Neural cell (in vitro differentiated cells): ENCODE results near the gene ADAMTS2. TPM values are rescaled to one million over a fixed set of nuclear protein-coding genes. Genes with fewer than 3 reads are reported as not detected.

ENCODE experiments used
- H2AFZ ChIP-seq: fragments of 200-600, 300-800 bp; sonication (generic), shearing (Covaris generic); 2 replicates; pipeline ENCODE4 v1.6.0; 2014; ENCODE audit warnings: low read depth, mild to moderate bottlenecking, antibody characterized with exemption, low read length, moderate library complexity
- H3F3A ChIP-seq: fragments of 200-600 bp; shearing (Covaris generic); 2 replicates; pipeline ENCODE4 v1.6.1; 2016; ENCODE audit warnings: mild to moderate bottlenecking, moderate library complexity, mixed read lengths, antibody characterized with exemption, low read length; ENCODE audit not compliant: insufficient read depth, poor library complexity, severe bottlenecking
- H3K27ac ChIP-seq: fragments of 200-600, 300-800 bp; sonication (generic), shearing (Covaris generic); 2 replicates; pipeline ENCODE4 v1.5.1; 2014; ENCODE audit warnings: mild to moderate bottlenecking, low read length, moderate library complexity
- H3K27me3 ChIP-seq: fragments of 300-800, 200-600 bp; sonication (generic), shearing (Covaris generic); 2 replicates; pipeline ENCODE4 v1.6.0; 2014; ENCODE audit warnings: mild to moderate bottlenecking, low read depth, low read length, moderate library complexity; ENCODE audit not compliant: insufficient read depth
- H3K36me3 ChIP-seq: fragments of 300-800, 200-600 bp; sonication (generic), shearing (Covaris generic); 2 replicates; pipeline ENCODE4 v1.5.1; 2014; ENCODE audit warnings: mild to moderate bottlenecking, antibody characterized with exemption, low read length, moderate library complexity; ENCODE audit not compliant: insufficient read depth
- H3K4me2 ChIP-seq: fragments of 300-800, 200-600 bp; sonication (generic), shearing (Covaris generic); 2 replicates; pipeline ENCODE4 v1.6.0; 2014; ENCODE audit warnings: mild to moderate bottlenecking, low read length
- H3K4me3 ChIP-seq: fragments of 300-800, 200-600 bp; sonication (generic), shearing (Covaris generic); 2 replicates; pipeline ENCODE4 v1.5.1; 2014; ENCODE audit warnings: mild to moderate bottlenecking, low read length, moderate library complexity
- H3K79me2 ChIP-seq: fragments of 200-600 bp; shearing (Covaris generic); replicated peaks from 2 replicates; pipeline ENCODE4 v1.6.0; 2014; ENCODE audit warnings: mild to moderate bottlenecking, low read length, moderate library complexity; ENCODE audit not compliant: insufficient read depth
- H3K9ac ChIP-seq: fragments of 300-800, 200-600 bp; sonication (generic), shearing (Covaris generic); 2 replicates; pipeline ENCODE4 v1.6.1; 2016; ENCODE audit warnings: mild to moderate bottlenecking, low read length, mixed read lengths
- H3K9me2 ChIP-seq: fragments of 200-600 bp; shearing (Covaris generic); 2 replicates; pipeline ENCODE4 v1.6.1; 2016; ENCODE audit warnings: mild to moderate bottlenecking, low read length, mixed read lengths; ENCODE audit not compliant: insufficient read depth
- H3K9me3 ChIP-seq: fragments of 200-600, 300-800 bp; sonication (generic), shearing (Covaris generic); 2 replicates; pipeline ENCODE4 v1.6.1; 2016; ENCODE audit warnings: mild to moderate bottlenecking, mixed run types, low read length, moderate library complexity, mixed read lengths
- H4K20me1 ChIP-seq: fragments of 200-600 bp; shearing (Covaris generic); 2 replicates; pipeline ENCODE4 v1.6.1; 2016; ENCODE audit warnings: mild to moderate bottlenecking, mixed run types; ENCODE audit not compliant: insufficient read depth
- EP300 ChIP-seq: fragments of 450-650 bp; conservative IDR thresholded peaks from 2 replicates; pipeline ENCODE4 v1.6.1; 2014; ENCODE audit warnings: antibody characterized with exemption, mild to moderate bottlenecking, moderate library complexity; ENCODE audit not compliant: poor library complexity, severe bottlenecking
- EZH2 ChIP-seq: fragments of 200-600, 300-800 bp; shearing (Covaris generic), sonication (generic); IDR thresholded peaks from 2 replicates; pipeline ENCODE4 v1.6.1; 2014; ENCODE audit warnings: antibody characterized with exemption, low read length, borderline replicate concordance, mild to moderate bottlenecking; ENCODE audit not compliant: insufficient read depth, poor library complexity, severe bottlenecking
- MXI1 ChIP-seq: fragments of 450-650 bp; conservative IDR thresholded peaks from 2 replicates; pipeline ENCODE4 v1.6.1; 2014; ENCODE audit warnings: antibody characterized with exemption, mild to moderate bottlenecking; ENCODE audit not compliant: poor library complexity, severe bottlenecking
- POLR2AphosphoS5 ChIP-seq: IDR thresholded peaks from 2 replicates; pipeline ENCODE4 v1.6.1; 2012
- RAD21 ChIP-seq: fragments of 450-650 bp; conservative IDR thresholded peaks from 2 replicates; pipeline ENCODE4 v1.6.1; 2014; ENCODE audit warnings: antibody characterized with exemption, mild to moderate bottlenecking, moderate library complexity
- SMC3 ChIP-seq: fragments of 450-650 bp; conservative IDR thresholded peaks from 2 replicates; pipeline ENCODE4 v1.6.1; 2014; ENCODE audit warnings: antibody characterized with exemption, mild to moderate bottlenecking, moderate library complexity; ENCODE audit not compliant: poor library complexity
- TAF1 ChIP-seq: IDR thresholded peaks from 2 replicates; pipeline ENCODE4 v1.6.1; 2012; ENCODE audit warnings: low read depth
- polyA plus RNA-seq: library from polyadenylated mRNA; depleted of rRNA; stranded (reverse); fragments of >200 nt; gene quantifications from 2 replicates; pipeline ENCODE4 v1.2.3, GENCODE V29; 2014
- TF ChIP-seq, protein P1 (sequence below): IDR thresholded peaks from 2 replicates; pipeline ENCODE4 v1.6.1; 2012; ENCODE audit warnings: borderline replicate concordance
- TF ChIP-seq, protein P2 (sequence below): fragments of 450-650 bp; IDR thresholded peaks from 2 replicates; pipeline ENCODE4 v1.5.1; 2014; ENCODE audit warnings: antibody characterized with exemption, mild to moderate bottlenecking, moderate library complexity; ENCODE audit not compliant: poor library complexity, severe bottlenecking

The ADAMTS2 gene
- polyA plus RNA-seq, 1 donor from 2014 or later: 0.61 TPM

DNA sequence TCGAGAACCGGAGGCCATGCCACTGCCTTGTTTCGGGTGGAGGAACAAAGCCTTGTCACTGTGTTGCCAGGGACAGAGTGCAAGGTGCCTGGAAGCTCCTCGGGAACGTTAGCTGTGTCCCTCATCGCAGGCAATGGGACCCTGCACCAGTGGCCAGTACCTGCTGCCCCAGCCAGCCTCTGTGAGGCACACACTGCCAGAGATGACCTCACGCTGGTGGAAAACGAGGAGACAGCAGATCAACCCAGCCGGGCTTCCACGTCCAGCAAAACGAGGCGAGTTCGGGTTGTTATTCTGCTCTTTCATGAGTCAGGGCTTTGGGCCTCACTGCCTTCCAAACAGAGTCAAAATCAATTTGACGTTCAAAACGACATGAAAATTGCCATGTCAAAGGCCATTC, 104.1 kb downstream of the ADAMTS2 start:
- Histone ChIP-seq H3K79me2 (no peaks in the 10 kb centered on the region), H2AFZ (no peak overlapping the region), H3K9me2 (no peaks in the 10 kb centered on the region), H3K9me3 (no peaks in the 10 kb centered on the region), H3F3A (no peaks in the 10 kb centered on the region), H3K27ac (no peak overlapping the region), H3K9ac (no peak overlapping the region), H3K27me3 (no peaks in the 10 kb centered on the region), H3K4me2 (no peak overlapping the region), H3K4me3 (no peak overlapping the region), H4K20me1 (no peaks in the 10 kb centered on the region), H3K36me3 (no peaks in the 10 kb centered on the region)
- TF ChIP-seq EP300 (no peak), MXI1 (no peak), POLR2AphosphoS5 (no peak), TAF1 (no peak), EZH2 (no peak), SMC3 (no peak), RAD21 (no peak)
- TF ChIP-seq, protein P1, sequence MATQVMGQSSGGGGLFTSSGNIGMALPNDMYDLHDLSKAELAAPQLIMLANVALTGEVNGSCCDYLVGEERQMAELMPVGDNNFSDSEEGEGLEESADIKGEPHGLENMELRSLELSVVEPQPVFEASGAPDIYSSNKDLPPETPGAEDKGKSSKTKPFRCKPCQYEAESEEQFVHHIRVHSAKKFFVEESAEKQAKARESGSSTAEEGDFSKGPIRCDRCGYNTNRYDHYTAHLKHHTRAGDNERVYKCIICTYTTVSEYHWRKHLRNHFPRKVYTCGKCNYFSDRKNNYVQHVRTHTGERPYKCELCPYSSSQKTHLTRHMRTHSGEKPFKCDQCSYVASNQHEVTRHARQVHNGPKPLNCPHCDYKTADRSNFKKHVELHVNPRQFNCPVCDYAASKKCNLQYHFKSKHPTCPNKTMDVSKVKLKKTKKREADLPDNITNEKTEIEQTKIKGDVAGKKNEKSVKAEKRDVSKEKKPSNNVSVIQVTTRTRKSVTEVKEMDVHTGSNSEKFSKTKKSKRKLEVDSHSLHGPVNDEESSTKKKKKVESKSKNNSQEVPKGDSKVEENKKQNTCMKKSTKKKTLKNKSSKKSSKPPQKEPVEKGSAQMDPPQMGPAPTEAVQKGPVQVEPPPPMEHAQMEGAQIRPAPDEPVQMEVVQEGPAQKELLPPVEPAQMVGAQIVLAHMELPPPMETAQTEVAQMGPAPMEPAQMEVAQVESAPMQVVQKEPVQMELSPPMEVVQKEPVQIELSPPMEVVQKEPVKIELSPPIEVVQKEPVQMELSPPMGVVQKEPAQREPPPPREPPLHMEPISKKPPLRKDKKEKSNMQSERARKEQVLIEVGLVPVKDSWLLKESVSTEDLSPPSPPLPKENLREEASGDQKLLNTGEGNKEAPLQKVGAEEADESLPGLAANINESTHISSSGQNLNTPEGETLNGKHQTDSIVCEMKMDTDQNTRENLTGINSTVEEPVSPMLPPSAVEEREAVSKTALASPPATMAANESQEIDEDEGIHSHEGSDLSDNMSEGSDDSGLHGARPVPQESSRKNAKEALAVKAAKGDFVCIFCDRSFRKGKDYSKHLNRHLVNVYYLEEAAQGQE: no peak
- TF ChIP-seq, protein P2, sequence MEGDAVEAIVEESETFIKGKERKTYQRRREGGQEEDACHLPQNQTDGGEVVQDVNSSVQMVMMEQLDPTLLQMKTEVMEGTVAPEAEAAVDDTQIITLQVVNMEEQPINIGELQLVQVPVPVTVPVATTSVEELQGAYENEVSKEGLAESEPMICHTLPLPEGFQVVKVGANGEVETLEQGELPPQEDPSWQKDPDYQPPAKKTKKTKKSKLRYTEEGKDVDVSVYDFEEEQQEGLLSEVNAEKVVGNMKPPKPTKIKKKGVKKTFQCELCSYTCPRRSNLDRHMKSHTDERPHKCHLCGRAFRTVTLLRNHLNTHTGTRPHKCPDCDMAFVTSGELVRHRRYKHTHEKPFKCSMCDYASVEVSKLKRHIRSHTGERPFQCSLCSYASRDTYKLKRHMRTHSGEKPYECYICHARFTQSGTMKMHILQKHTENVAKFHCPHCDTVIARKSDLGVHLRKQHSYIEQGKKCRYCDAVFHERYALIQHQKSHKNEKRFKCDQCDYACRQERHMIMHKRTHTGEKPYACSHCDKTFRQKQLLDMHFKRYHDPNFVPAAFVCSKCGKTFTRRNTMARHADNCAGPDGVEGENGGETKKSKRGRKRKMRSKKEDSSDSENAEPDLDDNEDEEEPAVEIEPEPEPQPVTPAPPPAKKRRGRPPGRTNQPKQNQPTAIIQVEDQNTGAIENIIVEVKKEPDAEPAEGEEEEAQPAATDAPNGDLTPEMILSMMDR: no peak

DNA sequence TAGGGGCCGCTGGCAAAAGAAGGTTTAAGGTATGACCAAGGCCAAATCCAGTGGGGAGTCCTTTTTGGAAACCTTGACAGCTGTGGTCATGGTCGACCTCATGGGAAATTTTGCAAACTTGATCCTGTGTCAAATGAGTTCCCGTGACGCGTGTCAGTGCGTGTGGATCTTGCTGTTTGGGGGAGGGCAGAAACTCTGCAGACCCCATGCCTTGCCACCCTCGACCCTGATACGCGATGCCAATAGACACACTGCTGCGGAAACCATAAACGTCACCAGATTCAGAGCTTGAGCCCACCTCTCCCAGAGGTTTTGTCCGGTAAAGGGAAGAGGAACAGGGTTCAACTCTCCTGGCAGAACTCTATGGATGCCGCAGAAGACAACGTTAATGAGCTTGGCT, 104.7 kb downstream of the ADAMTS2 start:
- Histone ChIP-seq H3K27me3 (no peaks in the 10 kb centered on the region), H3K9me3 (no peaks in the 10 kb centered on the region), H3K27ac (no peak overlapping the region), H2AFZ (no peak overlapping the region), H3K9ac (no peak overlapping the region), H3K4me3 (no peak overlapping the region), H4K20me1 (no peaks in the 10 kb centered on the region), H3K36me3 (no peaks in the 10 kb centered on the region), H3K79me2 (no peaks in the 10 kb centered on the region), H3K4me2 (no peak overlapping the region), H3K9me2 (no peaks in the 10 kb centered on the region), H3F3A (no peaks in the 10 kb centered on the region)
- TF ChIP-seq EZH2: no peak
- TF ChIP-seq MXI1: no peak
- TF ChIP-seq, protein P1: no peak
- TF ChIP-seq POLR2AphosphoS5: no peak
- TF ChIP-seq SMC3: no peak
- TF ChIP-seq RAD21: no peak
- TF ChIP-seq TAF1: no peak
- no peak for TF ChIP-seq EP300
